HG02884 (cell line): ENCODE data around the gene TAPT1.

Experiments
- ATAC-seq: cut with Tn5 transposase; IDR thresholded peaks from one replicate; pipeline ENCODE4 v1.9.1; 2021; ENCODE audit warnings: mild to moderate bottlenecking, moderate library complexity; ENCODE audit not compliant: unreplicated experiment

Gene TAPT1

GRCh38 chr4:16140231-16140878 is 85.9 kb downstream of the TAPT1 start:
- no peak for ATAC-seq

- ATAC-seq = no peak
Observed at GRCh38 chr4:16139066-16139945, 87.0 kb downstream of the TAPT1 start.

- ATAC-seq = no peak
Observed at GRCh38 chr4:16136827-16137226, 89.4 kb downstream of the TAPT1 start.

- no peak for ATAC-seq
Observed at GRCh38 chr4:16136311-16136710, 90.0 kb downstream of the TAPT1 start.

GRCh38 chr4:16133406-16133805 is 92.9 kb downstream of the TAPT1 start:
- ATAC-seq = no peak

- ATAC-seq = no peak
Observed at GRCh38 chr4:16131293-16131692, 95.0 kb downstream of the TAPT1 start.

- no peak for ATAC-seq
Observed at GRCh38 chr4:16129336-16129735, 96.9 kb downstream of the TAPT1 start.

GRCh38 chr4:16126714-16127113 is 99.6 kb downstream of the TAPT1 start:
- ATAC-seq = no peak

GRCh38 chr4:16125571-16126445 is 100.5 kb downstream of the TAPT1 start:
- ATAC-seq = no peak

- ATAC-seq = no peak
Observed at GRCh38 chr4:16124232-16124631, 102.0 kb downstream of the TAPT1 start.

GRCh38 chr4:16123356-16124084 is 102.8 kb downstream of the TAPT1 start:
- no peak for ATAC-seq

- ATAC-seq = no peak
Observed at GRCh38 chr4:16122784-16123183, 103.5 kb downstream of the TAPT1 start.

- ATAC-seq = no peak
Observed at GRCh38 chr4:16122308-16122711, 104.0 kb downstream of the TAPT1 start.

GRCh38 chr4:16120720-16121119 is 105.6 kb downstream of the TAPT1 start:
- no peak for ATAC-seq

GRCh38 chr4:16119981-16120380 is 106.3 kb downstream of the TAPT1 start:
- ATAC-seq = no peak

- no peak for ATAC-seq
Observed at GRCh38 chr4:16118090-16118489, 108.2 kb downstream of the TAPT1 start.

- no peak for ATAC-seq
Observed at GRCh38 chr4:16117164-16117563, 109.1 kb downstream of the TAPT1 start.

GRCh38 chr4:16116493-16116990 is 109.7 kb downstream of the TAPT1 start:
- no peak for ATAC-seq

GRCh38 chr4:16116019-16116418 is 110.3 kb downstream of the TAPT1 start:
- no peak for ATAC-seq

GRCh38 chr4:16114546-16114945 is 111.7 kb downstream of the TAPT1 start:
- ATAC-seq = no peak
